HG02938 (cell line): ENCODE results near the gene CELF4.

ENCODE experiments used
- ATAC-seq: cut with Tn5 transposase; IDR thresholded peaks from one replicate; pipeline ENCODE4 v1.9.1; 2021; ENCODE audit warnings: mild to moderate bottlenecking, moderate library complexity; ENCODE audit not compliant: unreplicated experiment

CELF4 gene

GRCh38 chr18:37574113-37574512 is 8.5 kb upstream of the CELF4 start:
- ATAC-seq = no peak

- no peak for ATAC-seq
These were observed 7.1 kb upstream of the CELF4 start for GRCh38 chr18:37572736-37573135.

GRCh38 chr18:37571266-37571665 is 5.7 kb upstream of the CELF4 start:
- no peak for ATAC-seq

- ATAC-seq = no peak
These were observed 4.8 kb upstream of the CELF4 start for GRCh38 chr18:37570336-37570930.

GRCh38 chr18:37568671-37569070 is 3.1 kb upstream of the CELF4 start:
- no peak for ATAC-seq

GRCh38 chr18:37567994-37568359 is 2.4 kb upstream of the CELF4 start:
- no peak for ATAC-seq

- ATAC-seq = no peak
These were observed 1.7 kb upstream of the CELF4 start for GRCh38 chr18:37567061-37567993.

GRCh38 chr18:37566479-37567060 is 972 bp upstream of the CELF4 start:
- ATAC-seq = no peak

GRCh38 chr18:37565977-37566478 is 430 bp upstream of the CELF4 start:
- no peak for ATAC-seq

- ATAC-seq = no peak
These were observed 892 bp downstream of the CELF4 start for GRCh38 chr18:37564711-37565100.

GRCh38 chr18:37563931-37564392 is 1.6 kb downstream of the CELF4 start:
- no peak for ATAC-seq

- no peak for ATAC-seq
These were observed 3.6 kb downstream of the CELF4 start for GRCh38 chr18:37561986-37562385.

GRCh38 chr18:37560003-37560402 is 5.6 kb downstream of the CELF4 start:
- ATAC-seq = no peak

- no peak for ATAC-seq
These were observed 6.4 kb downstream of the CELF4 start for GRCh38 chr18:37559194-37559593.

GRCh38 chr18:37554399-37554787 is 11.2 kb downstream of the CELF4 start:
- no peak for ATAC-seq

GRCh38 chr18:37553633-37554398 is 11.8 kb downstream of the CELF4 start:
- ATAC-seq = no peak

GRCh38 chr18:37552286-37552685 is 13.3 kb downstream of the CELF4 start:
- ATAC-seq = no peak

- ATAC-seq = no peak
These were observed 13.8 kb downstream of the CELF4 start for GRCh38 chr18:37551846-37552245.

- ATAC-seq = no peak
These were observed 14.3 kb downstream of the CELF4 start for GRCh38 chr18:37551249-37551648.

- ATAC-seq = no peak
These were observed 15.3 kb downstream of the CELF4 start for GRCh38 chr18:37550118-37550875.
